OCI-LY1 (cell line): ENCODE results near the gene ITPRIPL2.

Source experiments
- CTCF ChIP-seq: fragments of 200-600 bp; sonication (generic), shearing (Covaris generic); IDR thresholded peaks from 2 replicates; pipeline ENCODE4 v1.5.1; 2017; ENCODE audit warnings: mild to moderate bottlenecking, antibody characterized with exemption, low read length, moderate library complexity, mixed read lengths
- EZH2 ChIP-seq: fragments of 200-600 bp; sonication (generic), shearing (Covaris generic); IDR thresholded peaks from 2 replicates; pipeline ENCODE4 v1.8.0; 2017; ENCODE audit warnings: borderline replicate concordance, mixed run types, mild to moderate bottlenecking, antibody characterized with exemption, low read length, moderate library complexity, mixed read lengths

- TF ChIP-seq EZH2: no peak
- TF ChIP-seq CTCF: no peak
These were observed 14.9 kb downstream of the ITPRIPL2 start for GRCh38 chr16:19128454-19129200.
